Peyer's patch (tissue), 4 donors: ENCODE results near the gene CUL4B.

Experiments used
- POLR2A ChIP-seq, 2 donors: fragments of 450-650 bp; IDR thresholded peaks; one replicate each; pipeline ENCODE4 v1.5.1; 2017; ENCODE audit warnings: antibody characterized with exemption in 2 of 2, mild to moderate bottlenecking in 2 of 2, moderate library complexity in 2 of 2
- TF ChIP-seq, protein P1 (sequence below), 6 experiments: fragments of 450-650 bp in 4 of 6; fragments of 200-600 bp in 2 of 6; sonication (generic) in 1 of 6; IDR thresholded peaks; one replicate each; pipeline ENCODE4 v1.5.1; 2017 to 2019; ENCODE audit warnings: antibody characterized with exemption in 6 of 6, mild to moderate bottlenecking in 3 of 6, moderate library complexity in 1 of 6

DNA sequence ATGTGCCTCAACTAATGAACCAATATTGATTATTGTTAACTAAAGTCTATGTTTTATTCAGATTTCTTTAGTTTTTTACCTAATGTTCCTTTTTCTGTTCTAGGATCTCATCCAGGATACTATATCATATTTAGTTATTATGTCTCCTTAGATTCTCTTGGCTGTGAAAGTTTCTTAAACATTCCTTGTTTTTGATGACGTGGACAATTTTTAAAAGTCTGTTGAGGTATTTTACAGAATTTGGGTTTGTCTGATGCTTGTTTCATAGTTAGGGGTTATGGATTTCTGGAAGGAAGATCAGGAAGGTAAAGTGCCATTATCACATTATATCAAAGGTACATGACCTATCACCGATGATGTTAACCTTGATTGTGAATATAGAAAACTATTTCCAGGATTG is 24.9 kb upstream of the CUL4B start:
- TF ChIP-seq, protein P1, sequence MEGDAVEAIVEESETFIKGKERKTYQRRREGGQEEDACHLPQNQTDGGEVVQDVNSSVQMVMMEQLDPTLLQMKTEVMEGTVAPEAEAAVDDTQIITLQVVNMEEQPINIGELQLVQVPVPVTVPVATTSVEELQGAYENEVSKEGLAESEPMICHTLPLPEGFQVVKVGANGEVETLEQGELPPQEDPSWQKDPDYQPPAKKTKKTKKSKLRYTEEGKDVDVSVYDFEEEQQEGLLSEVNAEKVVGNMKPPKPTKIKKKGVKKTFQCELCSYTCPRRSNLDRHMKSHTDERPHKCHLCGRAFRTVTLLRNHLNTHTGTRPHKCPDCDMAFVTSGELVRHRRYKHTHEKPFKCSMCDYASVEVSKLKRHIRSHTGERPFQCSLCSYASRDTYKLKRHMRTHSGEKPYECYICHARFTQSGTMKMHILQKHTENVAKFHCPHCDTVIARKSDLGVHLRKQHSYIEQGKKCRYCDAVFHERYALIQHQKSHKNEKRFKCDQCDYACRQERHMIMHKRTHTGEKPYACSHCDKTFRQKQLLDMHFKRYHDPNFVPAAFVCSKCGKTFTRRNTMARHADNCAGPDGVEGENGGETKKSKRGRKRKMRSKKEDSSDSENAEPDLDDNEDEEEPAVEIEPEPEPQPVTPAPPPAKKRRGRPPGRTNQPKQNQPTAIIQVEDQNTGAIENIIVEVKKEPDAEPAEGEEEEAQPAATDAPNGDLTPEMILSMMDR (IDR thresholded peaks at IDR 0.05), result no peak
- TF ChIP-seq POLR2A (IDR thresholded peaks at IDR 0.05), result no peak
